ENCODE results near the gene TAOK2.

TAOK2 gene

DNA sequence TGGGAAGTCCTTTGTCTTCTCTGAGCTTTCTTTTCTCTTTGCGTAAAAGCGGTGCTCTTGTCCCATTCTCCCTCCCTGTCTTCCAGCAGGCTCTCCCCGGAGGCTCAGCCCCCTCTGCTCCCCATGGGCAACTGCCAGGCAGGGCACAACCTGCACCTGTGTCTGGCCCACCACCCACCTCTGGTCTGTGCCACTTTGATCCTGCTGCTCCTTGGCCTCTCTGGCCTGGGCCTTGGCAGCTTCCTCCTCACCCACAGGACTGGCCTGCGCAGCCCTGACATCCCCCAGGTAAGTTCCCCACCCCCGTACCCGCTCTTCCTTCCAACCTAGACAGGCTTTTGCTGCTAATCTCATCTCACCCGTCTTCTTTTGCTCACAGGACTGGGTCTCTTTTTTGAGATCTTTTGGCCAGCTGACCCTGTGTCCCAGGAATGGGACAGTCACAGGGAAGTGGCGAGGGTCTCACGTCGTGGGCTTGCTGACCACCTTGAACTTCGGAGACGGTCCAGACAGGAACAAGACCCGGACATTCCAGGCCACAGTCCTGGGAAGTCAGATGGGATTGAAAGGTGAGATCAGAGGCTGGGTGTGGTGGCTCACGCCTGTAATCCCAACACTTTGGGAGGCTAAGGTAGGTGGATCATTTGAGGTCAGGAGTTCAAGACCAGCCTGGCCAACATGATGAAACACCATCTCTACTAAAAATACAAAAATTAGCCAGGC is 10.5 kb upstream of the TAOK2 start:
- DNase-seq: no peak

DNA sequence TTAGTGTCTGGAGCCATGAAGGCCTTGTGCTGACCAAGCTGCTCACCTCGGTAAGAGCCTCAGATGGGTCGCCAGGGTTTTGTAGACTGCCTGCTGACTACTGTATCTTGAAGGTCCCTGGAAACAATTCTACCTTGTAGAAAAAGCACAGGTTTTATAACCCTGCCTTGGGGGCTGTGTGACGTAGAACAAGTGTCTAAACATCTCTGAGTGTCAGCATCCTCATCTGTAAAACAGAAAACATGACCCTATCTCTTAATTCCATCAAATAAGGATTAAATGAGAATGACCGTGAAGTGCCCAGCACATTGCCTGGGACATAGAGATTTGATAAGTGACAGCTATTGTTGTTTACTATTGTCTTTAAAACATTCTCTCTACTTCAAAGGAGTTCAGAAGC is 5.5 kb upstream of the TAOK2 start:
- no peak for DNase-seq

DNA sequence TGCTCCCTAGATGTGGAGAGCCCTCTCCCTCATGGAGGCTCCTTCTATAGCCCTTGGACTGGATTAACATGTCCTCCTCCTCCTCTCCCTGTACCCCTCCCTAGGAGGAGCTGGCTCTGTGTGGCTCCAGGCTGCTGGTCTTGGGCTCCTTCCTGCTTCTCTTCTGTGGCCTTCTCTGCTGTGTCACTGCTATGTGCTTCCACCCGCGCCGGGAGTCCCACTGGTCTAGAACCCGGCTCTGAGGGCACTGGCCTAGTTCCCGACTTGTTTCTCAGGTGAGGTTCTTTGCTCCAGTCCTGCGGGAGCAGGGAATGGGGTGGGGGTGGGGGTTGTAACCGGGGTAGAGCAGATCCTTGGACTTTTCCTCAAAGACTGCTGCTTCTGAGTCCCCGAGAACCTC is 2.4 kb upstream of the TAOK2 start:
- no peak for DNase-seq

DNA sequence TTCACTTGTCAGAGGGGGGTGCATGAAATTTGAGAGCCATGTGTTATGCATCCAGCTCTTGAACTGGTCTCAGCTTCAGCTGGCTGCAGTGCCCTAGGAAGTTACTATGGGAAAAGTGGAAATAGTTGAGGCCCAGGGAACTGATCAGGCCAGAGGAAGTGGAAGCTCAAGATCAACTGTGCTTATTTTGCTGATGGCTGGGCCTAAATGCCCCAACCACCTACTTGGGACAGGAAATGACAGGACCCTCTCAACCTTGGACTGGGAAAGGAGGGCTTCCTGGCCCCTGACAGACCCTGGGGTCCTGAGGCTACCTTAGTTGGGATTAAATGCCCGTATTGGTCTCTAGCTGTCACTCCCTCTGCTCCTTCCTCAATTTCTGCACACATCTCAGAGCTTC is 1.2 kb upstream of the TAOK2 start:
- DNase-seq: no peak

DNA sequence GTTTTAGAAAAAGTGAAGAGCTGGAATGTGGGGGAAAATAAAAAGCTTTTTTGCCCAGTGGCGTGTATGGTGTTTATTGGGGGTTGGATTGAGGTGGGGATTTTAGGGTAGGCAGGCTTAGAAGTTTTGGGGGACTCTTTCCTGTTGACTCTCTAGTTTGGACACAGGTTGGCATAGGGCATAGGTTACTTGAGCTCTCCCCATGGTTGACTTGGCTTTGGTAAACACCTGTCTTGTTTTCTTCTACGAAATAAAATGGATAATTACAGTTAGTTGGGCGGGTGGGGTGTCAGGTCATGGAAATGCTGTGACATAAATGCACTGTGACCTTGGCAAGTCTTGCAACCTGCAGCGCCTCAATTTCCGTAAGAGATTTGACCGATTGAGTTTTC is 680 bp upstream of the TAOK2 start:
- no peak for DNase-seq

DNA sequence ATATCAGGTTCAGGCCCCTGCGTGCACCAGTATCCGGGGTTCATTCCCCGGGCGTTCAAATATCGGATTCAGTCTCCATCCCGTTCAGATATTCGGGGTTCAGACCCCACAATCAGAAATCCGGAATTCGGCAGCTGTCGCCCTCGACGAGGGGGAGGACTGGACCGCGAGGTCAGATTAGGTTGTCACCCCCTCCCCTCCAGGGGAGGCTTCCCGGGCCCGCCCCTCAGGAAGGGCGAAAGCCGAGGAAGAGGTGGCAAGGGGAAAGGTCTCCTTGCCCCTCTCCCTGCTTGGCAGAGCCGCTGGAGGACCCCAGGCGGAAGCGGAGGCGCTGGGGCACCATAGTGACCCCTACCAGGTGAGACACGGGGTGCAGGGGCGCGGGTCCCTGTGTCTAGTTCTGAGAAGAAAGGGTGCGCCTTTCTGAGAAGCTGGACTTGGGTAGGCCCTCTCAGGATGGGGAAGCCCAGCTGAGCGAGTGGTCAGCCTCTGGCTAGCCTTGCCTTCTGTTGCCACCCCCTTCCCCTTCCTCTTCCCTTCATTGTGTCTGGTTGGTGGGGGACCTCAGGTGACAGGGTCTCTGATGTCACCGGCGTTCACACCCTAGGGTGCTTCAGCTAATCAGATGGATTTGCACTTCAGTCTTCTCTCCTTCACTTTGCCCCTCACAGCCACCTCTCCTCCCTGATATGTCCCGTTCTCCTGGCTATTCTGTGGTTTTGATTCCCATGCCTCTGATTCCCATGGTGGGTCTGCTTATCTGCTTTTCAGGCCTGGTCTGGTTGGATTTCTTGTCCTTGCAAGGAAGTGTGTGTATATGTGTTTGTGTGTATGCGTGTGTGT is 844 bp downstream of the TAOK2 start:
- DNase-seq: no peak

DNA sequence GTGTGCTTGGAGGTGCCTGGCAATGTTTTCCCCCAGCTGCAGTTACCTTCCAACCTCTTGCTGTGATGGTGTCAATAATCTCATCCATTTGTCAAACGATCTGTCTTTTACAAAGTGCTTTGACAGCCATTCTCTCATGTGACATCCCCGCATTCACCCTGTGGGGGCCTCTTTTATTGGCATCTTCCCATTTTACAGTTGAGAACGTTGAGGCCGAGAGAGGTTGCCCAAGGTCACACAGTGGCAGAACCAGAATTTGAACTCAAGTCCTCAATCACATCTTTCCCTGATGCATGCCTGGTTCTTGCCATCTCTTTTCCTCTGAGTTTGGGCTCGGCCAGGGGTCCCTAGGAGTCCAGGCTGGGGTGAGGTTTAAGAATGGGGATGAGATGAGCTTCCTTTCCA is 1.5 kb downstream of the TAOK2 start:
- no peak for DNase-seq

DNA sequence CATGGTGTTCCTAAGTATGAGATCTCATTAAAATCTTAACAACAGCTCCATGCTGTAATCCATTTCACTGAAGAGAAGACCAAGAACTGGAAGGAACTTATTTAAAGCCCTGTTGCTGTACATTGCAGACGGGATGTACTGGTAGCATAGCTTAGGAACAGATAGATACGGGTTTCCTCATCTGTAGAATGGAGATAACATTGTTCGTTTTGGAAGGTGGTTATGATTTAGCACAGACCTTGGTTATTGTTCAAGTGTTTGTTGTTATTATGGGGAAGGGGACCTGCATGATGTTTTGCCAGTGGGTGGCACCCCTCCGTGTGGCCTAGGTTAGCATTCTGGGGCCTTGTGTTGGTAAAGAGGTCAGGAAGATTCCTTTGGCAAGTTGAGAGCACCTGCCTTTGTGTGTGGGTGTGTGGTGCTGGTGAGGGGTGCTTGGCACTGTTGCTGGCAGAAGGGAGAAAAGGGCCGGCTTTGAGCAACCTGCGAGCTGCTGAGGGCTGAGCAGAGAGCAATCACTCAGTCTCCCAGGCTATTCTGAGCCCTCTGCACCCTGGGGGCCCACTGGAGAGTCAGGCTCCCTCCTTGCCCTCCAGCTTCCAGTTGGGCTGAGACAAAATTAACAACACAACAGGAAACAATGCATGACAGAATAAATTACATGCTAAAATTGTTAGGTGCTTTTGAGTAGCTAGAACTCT is 2.3 kb downstream of the TAOK2 start:
- DNase-seq: no peak

DNA sequence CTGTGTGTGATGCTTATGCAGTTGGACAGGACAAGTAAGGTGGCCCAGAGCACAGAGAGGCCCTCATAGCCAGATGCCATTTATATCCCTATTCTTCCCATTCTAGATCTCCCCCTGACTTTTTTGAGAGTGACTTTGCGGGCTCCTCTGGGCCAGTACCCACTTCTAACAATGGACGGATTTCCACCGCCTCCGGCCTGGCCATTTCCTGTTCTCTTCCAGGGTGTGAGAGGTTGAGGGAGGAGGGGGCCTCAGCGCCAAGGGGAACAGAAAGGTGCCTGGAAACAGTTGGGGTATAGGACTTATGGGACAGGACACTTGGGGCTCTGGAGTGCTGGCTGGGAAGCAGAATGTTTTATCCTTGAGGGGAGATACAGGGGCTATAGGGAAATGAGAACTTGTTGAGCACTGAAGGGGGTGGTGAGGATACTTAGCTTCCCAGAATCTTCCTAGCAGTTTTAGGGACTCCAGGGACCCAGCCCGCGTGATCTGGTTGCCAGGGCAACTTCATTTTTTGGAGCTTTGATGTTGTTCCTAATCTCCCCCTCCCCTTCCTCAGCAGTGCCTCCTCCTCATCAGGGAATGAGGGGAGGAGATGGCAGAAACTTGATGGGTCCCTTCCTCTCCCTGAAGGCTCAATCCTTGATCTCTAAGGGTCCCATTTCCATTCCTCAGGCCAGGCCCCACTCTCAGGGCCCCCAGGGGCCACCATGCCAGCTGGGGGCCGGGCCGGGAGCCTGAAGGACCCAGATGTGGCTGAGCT is 3.6 kb downstream of the TAOK2 start:
- DNase-seq: no peak

DNA sequence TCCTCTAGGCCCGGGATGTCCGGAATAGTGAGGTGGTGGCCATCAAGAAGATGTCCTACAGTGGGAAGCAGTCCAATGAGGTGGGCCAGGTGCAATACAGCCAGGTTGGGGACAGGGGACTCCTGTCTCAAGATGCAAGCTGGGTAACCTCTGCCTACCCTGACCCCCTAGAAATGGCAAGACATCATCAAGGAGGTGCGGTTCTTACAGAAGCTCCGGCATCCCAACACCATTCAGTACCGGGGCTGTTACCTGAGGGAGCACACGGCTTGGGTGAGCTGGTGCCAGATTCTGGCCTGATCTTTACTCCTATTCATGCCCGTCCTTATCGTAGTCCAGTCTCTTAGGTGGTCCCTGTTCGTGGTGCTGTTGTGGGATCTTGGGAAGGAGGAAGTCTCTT is 4.4 kb downstream of the TAOK2 start:
- no peak for DNase-seq

DNA sequence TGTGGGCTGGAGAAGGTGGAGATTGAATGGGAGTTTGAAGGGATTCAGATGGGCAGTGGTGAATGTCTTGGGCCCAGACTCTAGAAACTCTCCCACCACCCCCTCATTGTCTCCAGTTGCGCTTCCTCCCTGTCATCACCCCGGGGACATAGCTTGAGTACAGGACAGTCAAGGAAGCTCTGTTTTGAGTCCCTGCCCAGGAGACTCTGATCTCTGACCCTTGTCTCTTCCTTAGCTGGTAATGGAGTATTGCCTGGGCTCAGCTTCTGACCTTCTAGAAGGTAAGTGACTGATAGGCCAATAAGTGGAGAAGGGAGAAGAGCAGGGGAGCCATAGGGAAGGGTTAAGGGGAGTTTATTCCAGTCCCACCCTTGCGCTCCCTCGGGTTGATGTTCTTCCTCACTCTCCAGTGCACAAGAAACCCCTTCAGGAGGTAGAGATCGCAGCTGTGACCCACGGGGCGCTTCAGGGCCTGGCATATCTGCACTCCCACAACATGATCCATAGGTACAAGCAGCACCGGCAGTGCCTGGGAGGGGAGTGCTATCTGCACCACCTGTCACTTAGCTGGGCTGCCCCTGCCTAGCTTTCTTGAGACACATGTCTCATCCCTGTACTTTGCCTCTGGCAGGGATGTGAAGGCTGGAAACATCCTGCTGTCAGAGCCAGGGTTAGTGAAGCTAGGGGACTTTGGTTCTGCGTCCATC is 5.0 kb downstream of the TAOK2 start:
- no peak for DNase-seq

DNA sequence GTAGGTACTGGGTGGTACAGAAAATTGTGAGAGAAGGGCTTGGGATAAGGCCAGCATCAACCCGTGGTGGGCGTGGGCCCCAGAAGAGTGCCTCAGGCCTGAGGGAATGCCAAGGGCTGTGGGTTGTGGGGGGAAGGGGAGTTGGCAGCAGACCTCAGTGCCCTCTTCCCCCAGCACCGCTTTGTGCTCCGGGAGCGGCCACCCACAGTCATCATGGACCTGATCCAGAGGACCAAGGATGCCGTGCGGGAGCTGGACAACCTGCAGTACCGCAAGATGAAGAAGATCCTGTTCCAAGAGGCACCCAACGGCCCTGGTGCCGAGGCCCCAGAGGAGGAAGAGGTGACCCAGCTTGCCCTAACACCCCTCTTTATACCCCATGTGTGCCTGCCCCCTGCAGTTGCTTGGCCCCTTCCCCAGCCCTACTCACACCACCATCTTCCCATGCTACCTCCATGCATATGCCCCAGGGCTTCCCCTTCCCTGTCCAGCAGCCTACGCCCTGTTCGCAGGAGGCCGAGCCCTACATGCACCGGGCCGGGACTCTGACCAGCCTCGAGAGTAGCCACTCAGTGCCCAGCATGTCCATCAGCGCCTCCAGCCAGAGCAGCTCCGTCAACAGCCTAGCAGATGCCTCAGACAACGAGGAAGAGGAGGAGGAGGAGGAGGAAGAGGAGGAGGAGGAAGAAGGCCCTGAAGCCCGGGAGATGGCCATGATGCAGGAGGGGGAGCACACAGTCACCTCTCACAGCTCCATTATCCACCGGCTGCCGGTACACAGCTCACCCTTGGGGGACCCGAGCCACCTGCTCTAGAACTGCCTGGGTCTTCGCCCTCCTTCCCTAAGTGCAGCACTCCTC is 9.1 kb downstream of the TAOK2 start:
- DNase-seq: no peak

DNA sequence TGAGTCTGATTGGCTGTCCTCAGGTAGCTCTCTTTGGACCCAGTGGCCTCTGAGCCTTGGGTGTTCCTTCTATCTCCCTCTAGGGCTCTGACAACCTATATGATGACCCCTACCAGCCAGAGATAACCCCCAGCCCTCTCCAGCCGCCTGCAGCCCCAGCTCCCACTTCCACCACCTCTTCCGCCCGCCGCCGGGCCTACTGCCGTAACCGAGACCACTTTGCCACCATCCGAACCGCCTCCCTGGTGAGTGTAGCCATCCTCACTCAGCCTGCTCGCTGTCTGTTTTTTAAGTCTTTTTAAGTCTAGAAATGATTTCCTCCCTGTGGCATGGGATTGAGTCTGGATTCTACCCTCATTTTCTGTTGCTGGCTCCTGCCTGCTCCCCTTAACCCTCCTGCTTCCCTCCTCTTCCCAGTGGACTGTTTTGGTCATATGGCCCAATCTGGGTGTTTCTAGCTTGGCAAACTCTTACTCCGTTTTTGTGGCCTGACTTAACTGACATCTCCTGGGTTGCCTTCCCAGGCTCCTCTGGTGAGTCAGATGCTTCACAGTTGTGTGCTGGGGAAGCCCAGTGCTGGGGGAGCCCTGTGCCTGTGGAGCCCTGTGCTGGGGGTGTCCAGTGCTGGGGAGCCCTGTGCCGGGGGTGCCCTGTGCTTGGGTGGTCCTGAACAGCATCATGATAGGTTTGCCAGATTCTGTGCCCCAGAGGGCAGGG is 9.9 kb downstream of the TAOK2 start:
- no peak for DNase-seq

DNA sequence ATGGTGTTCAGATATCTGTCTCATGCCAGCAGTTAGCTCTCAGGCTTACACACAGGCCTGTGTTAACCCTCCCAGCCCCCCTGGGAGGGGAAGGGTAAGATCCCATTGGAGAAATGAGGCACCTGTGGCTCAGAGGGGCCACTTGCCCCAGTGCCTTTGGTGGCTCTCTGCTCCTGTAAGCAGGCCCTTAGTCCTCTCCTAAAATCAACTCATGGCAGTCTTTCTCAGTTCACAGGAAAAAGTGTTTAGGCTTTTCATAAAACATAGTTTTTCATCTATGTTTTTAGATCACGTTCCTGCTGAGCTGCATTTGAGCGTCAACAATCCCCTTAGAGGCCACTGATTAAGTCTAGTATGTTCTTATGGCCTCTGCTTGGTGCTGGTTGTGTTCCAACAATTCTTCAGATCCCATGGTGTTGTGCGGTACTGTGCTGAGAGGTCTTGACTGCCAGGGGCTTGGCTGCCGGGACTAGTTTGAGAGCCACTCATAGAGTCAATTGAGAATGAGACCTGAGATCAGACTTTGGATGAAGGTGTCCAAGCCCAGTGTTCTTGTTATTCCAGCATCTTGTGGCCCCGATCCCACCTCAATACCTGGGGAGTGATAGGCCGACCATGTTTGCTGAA is 10.6 kb downstream of the TAOK2 start:
- DNase-seq: no peak

DNA sequence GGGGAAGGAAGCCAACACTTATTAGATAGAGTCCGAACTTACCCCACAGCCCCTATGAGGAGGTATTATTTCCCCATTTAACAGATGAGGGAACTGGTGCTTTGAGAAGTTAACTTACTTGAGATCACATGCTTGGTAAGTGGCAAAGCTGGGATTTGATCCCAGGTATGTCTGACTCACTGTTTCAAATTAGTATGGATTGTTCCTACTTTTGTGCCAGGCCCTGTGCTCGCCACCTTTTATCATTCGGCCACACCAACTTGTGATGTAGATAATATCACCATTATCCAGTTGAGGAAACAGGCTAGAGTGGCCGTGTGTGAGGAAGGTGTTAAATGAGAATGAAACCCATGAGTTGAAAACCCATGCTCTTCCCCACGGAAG is 11.1 kb downstream of the TAOK2 start:
- no peak for DNase-seq

DNA sequence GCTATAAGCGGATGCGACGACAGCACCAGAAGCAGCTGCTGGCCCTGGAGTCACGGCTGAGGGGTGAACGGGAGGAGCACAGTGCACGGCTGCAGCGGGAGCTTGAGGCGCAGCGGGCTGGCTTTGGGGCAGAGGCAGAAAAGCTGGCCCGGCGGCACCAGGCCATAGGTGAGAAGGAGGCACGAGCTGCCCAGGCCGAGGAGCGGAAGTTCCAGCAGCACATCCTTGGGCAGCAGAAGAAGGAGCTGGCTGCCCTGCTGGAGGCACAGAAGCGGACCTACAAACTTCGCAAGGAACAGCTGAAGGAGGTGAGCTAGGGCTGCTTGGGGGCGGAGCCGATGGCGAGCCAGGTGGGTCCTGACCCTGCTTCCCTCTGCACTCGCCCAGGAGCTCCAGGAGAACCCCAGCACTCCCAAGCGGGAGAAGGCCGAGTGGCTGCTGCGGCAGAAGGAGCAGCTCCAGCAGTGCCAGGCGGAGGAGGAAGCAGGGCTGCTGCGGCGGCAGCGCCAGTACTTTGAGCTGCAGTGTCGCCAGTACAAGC is 11.7 kb downstream of the TAOK2 start:
- no peak for DNase-seq

DNA sequence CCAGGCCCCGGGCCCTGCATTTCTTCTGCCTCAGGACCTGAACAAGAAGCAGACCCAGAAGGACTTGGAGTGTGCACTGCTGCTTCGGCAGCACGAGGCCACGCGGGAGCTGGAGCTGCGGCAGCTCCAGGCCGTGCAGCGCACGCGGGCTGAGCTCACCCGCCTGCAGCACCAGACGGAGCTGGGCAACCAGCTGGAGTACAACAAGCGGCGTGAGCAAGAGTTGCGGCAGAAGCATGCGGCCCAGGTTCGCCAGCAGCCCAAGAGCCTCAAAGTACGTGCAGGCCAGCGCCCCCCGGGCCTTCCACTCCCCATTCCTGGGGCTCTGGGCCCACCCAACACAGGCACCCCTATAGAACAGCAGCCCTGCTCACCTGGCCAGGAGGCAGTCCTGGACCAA is 12.6 kb downstream of the TAOK2 start:
- DNase-seq: no peak

DNA sequence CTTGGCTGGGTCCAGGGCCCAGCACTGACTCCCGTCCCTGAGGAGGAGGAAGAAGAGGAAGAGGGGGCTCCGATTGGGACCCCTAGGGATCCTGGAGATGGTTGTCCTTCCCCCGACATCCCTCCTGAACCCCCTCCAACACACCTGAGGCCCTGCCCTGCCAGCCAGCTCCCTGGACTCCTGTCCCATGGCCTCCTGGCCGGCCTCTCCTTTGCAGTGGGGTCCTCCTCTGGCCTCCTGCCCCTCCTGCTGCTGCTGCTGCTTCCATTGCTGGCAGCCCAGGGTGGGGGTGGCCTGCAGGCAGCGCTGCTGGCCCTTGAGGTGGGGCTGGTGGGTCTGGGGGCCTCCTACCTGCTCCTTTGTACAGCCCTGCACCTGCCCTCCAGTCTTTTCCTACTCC is 13.3 kb downstream of the TAOK2 start:
- DNase-seq: no peak

DNA sequence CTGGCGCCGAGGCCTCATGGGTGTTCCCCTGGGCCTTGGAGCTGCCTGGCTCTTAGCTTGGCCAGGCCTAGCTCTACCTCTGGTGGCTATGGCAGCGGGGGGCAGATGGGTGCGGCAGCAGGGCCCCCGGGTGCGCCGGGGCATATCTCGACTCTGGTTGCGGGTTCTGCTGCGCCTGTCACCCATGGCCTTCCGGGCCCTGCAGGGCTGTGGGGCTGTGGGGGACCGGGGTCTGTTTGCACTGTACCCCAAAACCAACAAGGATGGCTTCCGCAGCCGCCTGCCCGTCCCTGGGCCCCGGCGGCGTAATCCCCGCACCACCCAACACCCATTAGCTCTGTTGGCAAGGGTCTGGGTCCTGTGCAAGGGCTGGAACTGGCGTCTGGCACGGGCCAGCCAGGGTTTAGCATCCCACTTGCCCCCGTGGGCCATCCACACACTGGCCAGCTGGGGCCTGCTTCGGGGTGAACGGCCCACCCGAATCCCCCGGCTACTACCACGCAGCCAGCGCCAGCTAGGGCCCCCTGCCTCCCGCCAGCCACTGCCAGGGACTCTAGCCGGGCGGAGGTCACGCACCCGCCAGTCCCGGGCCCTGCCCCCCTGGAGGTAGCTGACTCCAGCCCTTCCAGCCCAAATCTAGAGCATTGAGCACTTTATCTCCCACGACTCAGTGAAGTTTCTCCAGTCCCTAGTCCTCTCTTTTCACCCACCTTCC is 13.9 kb downstream of the TAOK2 start:
- no peak for DNase-seq

Measured in fibroblast of skin of abdomen (primary cell).